HG03025 (cell line): ENCODE results near the gene AQP12B.

Experiments used
- ATAC-seq: cut with Tn5 transposase; IDR thresholded peaks from one replicate; pipeline ENCODE4 v1.9.1; 2021; ENCODE audit warnings: mild to moderate bottlenecking, moderate library complexity; ENCODE audit not compliant: unreplicated experiment, low FRiP score

AQP12B gene

DNA sequence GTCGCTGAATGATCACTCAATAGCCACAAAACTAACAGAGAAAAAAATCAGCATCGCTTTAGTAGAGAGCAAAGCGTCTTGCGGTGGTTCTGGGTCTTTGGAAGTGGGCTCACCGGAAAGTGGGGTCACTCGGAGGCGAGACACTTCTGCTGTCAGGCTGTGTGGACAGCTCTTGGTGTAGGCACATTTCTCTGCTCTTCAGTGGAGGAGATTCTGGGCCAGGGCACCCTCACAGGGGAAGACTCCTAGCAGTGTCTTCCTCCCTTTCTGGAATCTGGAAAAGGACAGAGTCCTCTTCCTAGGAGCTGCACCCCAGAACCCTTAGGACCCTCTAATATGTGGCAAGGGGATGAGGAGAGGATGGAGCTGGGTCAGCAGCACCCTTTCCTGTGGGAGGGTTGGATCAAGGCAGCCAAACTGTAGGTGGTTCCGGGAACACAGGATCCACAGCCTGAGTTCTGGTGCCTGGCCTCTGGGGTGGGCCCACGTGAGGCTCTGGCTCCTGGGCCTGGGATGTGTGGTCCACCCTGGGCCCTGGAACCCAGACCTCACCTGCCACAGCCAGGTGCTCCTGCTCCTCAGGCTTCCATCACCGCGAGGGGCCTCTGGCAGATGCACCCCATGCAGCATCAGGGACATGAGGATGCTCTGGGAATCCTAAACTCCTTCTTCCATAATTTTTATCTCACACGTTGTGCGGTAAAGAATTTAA, 32.3 kb downstream of the AQP12B start:
- no peak for ATAC-seq

DNA sequence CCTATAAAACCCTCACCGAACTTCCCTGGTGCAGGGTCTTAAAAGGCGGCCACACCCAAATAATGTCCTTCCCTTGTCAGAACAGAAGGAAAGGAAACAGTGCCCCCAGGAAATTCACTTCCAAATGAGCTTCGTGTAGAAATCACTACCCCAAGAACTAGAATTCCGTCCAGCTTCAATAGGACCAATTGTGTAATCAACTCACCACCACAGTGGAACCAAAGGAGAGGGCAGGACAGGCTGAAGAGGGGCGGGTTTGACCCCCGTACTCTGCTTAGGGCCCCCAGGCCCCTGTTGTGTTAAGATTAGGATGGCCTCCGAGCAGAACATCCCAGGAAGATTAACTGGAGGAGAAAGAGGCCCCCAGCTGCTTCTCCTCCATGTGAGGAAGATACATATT, 33.4 kb downstream of the AQP12B start:
- ATAC-seq: no peak

DNA sequence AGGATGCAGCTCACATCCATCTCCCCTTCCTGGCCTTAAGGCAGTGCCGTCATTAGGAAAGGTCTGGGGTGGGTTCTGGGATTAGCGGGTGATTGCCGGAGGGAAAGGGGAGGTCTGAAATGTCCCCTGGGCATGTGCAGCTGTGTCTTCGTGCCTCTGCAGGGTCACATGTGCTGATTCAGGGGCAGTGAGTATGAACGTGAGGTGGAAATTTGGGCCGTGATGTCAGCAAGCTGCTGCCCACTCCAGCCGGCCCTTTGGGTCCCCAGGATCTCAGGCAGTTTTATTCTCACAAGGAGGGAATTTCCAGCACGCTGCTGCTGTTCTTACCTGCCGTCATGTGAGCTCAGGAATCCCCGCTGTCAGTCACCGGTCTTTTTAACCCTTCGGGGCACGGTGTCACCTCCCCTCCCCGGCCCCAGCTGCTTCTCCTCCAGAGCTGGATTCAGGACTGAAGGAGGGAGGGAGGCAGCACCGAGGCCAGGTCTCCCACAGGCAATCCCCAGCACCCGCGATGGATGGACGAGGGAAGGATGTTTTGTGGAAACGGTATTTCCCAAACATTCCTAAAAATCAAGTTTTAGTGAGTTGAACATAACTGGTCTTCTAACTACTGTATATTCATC, 33.9 kb downstream of the AQP12B start:
- no peak for ATAC-seq

- ATAC-seq: no peak
Observed at GRCh38 chr2:240648155-240648649, 34.5 kb downstream of the AQP12B start.

DNA sequence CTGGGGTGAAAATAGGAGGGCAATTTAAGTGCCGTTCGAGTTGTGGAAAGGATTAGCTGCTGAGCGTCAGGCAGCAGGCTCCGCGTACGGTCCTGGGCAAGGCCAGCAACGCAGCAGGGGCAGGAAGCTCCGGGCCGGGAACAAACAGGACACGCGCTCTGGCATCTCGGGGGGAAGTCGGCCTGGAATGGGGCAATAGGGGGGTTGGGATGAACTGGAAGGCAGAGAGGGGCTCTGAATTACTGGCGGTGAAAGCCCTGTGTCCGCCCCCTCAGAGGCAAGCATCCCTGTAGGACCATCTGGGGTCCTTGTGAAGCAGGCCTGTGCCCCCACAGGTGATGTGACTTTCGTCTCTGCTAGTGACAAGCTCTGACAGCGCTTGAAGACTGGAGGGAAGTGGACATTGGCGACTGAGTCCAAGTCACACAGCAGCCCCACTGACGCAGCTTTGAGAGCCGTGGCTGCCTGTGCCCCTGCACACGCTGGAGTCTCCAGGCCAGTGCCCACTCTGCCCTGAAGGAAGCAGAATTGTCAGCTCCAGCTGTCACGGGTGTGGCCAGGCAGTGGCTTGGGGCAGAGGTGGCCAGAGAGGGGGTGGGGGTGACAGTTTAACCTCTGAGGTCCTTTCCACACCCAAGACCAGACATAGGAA, 35.1 kb downstream of the AQP12B start:
- ATAC-seq: no peak

DNA sequence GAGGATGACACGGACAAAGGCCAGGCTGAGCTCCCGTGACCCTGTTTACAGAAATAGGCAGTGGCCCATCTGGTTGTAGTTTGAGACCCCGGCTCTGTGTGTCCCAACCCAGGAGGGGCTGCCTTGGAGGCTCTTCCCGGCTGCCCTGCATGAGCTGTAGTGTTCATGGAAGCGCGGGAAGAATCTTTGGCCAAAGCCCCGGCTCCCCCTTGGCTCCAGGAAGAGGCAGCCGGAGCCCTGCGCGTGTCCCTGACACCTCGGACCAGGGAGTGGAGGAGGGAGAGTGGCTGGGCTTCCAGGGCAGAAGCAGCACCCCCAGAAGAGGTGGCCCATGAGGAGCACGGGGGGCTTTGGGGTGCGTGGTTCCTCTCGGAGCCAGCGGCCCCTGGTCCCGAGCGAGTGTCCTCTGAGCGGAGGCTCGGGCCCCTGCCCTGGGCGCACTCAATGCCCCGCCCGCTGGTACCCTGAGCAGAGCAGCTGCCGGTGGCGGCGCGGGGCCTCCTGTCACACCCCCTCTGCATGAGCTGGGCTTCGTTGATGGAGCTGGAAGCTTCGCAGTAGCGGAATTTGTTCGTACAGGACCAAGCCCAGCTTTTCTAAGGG, 35.7 kb downstream of the AQP12B start:
- ATAC-seq: no peak

DNA sequence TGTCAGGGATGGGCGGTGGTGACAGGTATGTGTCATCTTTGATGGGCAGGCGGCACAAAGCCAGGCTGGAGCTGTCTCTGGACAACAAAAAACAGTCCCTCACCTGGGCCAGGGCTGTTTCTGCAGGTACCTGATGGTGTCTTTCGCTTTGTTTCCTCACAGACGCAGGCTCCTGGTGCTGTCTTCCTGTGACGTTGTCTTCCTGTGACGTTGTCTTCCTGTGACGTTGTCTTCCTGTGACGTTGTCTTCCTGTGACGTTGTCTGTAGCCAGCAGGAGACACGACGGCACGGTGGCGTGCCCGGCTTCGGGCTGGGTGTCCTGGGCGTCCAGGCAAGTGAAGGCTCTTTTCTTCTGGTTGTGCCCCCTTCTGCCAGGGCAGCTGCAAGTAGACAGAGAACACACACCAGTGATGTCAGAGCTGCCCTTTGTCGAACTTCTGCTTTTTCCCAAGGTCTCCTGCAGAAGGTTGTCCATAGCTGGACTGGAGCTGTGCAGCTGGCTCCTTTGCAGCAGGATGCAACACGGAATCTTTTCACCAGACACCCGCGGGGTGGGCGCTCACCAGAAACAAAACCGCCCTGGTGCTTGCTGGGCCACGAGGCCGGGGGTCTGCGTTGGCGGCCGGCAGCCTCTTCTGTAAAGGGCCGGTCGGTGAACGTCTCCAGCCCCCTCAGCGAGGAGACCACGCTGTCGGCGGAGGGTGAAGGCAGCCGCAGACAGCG, 36.3 kb downstream of the AQP12B start:
- no peak for ATAC-seq

DNA sequence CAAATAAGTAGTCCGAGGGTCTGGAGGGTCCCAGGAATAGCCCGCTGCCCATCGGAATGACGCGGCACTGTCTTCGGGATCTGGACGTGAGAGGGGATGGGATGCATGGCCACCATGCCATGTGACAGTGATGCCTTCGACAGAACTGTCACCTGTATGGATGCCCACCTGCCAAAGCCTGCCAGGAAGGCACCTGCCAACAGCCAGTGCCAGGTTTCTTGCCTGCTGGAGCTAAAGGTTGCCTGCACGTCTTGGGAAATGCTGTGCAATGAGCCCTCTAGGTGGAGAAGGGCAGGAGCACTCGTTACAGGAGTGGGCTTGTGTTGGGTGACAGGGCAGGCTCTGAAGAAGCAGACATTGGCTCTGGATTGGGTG, 36.9 kb downstream of the AQP12B start:
- ATAC-seq: no peak

DNA sequence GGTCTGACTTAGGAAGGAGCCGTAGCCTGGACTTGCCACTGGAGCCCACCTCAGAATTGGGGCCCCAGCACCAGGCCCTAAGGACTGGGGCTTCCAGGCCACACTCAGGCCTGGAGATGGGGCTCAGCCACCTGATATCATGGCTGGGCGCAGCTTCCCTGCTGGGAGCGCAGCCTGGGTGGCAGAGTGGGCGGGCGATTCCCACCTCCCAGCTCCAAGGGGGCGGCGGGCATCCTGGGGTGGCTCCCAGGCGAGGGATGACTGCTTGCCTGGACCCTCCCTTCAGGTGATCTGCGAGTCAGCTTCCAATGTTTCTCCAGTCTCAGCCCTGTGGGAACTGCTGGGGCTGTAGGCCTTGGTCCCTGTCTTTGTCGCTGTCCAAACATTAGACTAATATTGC, 37.3 kb downstream of the AQP12B start:
- ATAC-seq: no peak

- no peak for ATAC-seq
Observed at GRCh38 chr2:240644859-240645301, 37.8 kb downstream of the AQP12B start.

DNA sequence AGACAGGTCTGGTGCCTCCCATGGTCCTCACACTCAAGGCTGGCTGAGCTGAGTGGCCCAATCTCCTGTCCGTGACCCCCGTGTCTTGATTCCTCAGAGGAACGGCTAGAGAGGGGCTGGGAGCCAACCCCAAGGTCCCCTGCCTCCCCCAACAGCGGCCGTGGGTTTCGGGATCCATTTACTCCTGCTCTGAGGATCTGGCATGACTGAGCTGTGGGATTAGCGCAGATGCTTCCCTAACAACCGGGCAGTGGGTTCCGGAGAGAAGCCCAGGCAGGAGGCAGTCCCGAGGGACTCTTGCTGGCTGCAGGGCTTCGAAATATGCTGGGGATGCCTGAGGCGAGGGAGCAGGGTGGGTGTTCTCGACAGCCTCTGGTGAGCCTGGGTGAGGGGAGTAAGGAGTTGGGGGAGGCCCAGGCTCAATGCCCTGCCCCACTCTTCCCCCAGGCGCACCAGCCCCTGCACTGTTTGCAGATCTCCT, 38.5 kb downstream of the AQP12B start:
- ATAC-seq: no peak

- ATAC-seq: no peak
Observed at GRCh38 chr2:240643811-240644150, 38.9 kb downstream of the AQP12B start.

DNA sequence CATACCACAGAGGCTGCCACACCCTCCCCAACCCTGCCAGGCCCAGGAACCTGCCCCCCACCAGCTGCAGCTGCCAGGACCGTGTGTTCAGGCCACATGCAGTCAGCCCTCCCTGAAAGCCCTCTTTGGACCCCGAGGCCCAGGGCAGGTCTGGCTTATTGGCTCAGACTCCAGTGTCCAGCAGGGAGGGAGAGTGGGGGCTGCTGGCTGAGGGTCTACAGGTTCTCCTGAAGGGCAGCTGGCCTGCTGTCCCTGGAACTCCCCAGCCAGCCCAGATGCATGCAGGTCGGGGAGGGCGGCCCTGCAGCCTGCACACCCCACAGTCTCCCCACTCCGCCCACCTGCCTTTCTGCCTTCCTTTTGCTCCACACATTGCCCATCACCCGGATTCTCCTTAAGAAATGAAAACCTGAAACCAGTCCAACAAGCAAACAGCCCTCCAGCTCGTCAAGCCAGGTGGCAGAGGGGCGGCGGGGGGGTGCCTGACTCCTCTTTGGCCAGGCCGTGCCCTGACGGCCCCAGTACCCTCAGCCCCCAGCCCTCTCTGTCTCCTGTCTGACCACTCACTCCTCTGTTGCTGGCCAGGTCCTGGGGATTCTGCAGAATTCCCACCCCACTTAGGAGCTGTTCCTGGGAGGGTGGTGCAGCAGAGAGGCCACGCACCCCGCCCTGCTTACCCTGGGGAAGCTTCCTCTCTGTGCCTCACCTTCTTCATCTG, 39.4 kb downstream of the AQP12B start:
- ATAC-seq: no peak

GRCh38 chr2:240642806-240643092, 39.9 kb downstream of the AQP12B start:
- no peak for ATAC-seq

GRCh38 chr2:240642061-240642805, 40.5 kb downstream of the AQP12B start:
- no peak for ATAC-seq

DNA sequence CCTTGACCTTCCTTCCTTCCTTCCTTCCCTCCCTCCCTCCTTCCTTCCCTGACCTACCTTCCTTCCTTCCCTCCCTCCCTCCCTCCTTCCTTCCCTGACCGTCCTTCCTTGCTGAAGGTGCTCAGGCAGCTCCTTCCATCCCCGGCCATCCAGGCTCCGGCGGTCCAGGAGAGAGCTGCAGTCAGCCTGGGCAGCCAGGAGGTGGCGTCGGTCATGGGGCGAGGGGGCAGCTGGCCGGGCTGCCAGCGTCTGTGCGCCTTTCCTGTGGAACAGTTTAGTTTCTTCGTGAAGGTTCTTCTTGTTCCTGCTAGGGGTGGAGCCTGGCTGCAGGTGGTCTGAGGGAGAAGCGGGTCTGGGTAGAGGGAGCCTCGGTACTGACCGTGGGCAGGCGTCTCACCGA, 41.7 kb downstream of the AQP12B start:
- ATAC-seq: no peak

- no peak for ATAC-seq
Observed at GRCh38 chr2:240639566-240639965, 43.1 kb downstream of the AQP12B start.

- ATAC-seq: no peak
Observed at GRCh38 chr2:240638512-240639160, 44.0 kb downstream of the AQP12B start.

- no peak for ATAC-seq
Observed at GRCh38 chr2:240637901-240638345, 44.8 kb downstream of the AQP12B start.
